PC-3 (cell line): Measurements from ENCODE around the gene MPHOSPH9. TPM values are rescaled to one million over a fixed set of nuclear protein-coding genes. Genes with fewer than 3 reads are reported as not detected.

Experiments
- ATAC-seq: fragments of 200-7000 bp; cut with Tn5 transposase; 2 replicates; pipeline ENCODE4 v1.9.1; 2020; ENCODE audit warnings: mild to moderate bottlenecking, moderate library complexity
- Bru-seq: library from RNA; stranded (reverse); fragments of 400-500 nt; gene quantifications from one replicate; lab custom pipeline; 2021; lab: Mats Ljungman, UMichigan
- BruChase-seq, 2 experiments: library from RNA; stranded (reverse); fragments of 400-500 nt; gene quantifications; one replicate each; lab custom pipeline; 2021; lab: Mats Ljungman, UMichigan
- BruUV-seq: library from RNA; stranded (reverse); fragments of 400-500 nt; replicated peaks from 2 replicates; lab custom pipeline; 2021; lab: Mats Ljungman, UMichigan
- CTCF ChIA-PET: fragments of 300-600 bp; sonication (Branson Sonifier 250); formaldehyde crosslinking; loops from one replicate; lab custom pipeline; 2022; ENCODE audit warnings: antibody characterized with exemption; lab: Charles Lee
- POLR2A ChIA-PET: fragments of 300-600 bp; sonication (Branson Sonifier 250); formaldehyde crosslinking; loops from one replicate; lab custom pipeline; 2022; ENCODE audit warnings: antibody characterized with exemption; ENCODE audit not compliant: unreplicated experiment; lab: Charles Lee
- DNase-seq: peaks from one replicate; pipeline ENCODE4 v3.0.0-alpha.2; 2015
- H2AFZ ChIP-seq: fragments of 300-600 bp; sonication (generic); 2 replicates; pipeline ENCODE4 v1.6.0; 2016; ENCODE audit warnings: antibody characterized with exemption, low read length
- H3F3A ChIP-seq: fragments of 300-600 bp; sonication (generic); one replicate; pipeline ENCODE4 v1.6.0; 2017; ENCODE audit warnings: antibody characterized with exemption, low read length, control low read depth, mild to moderate bottlenecking; ENCODE audit not compliant: unreplicated experiment
- H3K27ac ChIP-seq: fragments of 300-600 bp; sonication (generic); 2 replicates; pipeline ENCODE4 v1.5.1; 2016; ENCODE audit warnings: mild to moderate bottlenecking, low read length
- H3K27me3 ChIP-seq: fragments of 300-600 bp; sonication (generic); 2 replicates; pipeline ENCODE4 v1.6.1; 2016; ENCODE audit warnings: low read length, mixed read lengths
- H3K36me3 ChIP-seq: fragments of 300-600 bp; sonication (generic); 2 replicates; pipeline ENCODE4 v1.6.1; 2016; ENCODE audit warnings: low read depth, mixed run types, low read length, mixed read lengths
- H3K4me1 ChIP-seq: fragments of 300-600 bp; sonication (generic); 2 replicates; pipeline ENCODE4 v1.5.1; 2016; ENCODE audit warnings: low read length; ENCODE audit not compliant: insufficient read depth
- H3K4me2 ChIP-seq: fragments of 300-600 bp; sonication (generic); 2 replicates; pipeline ENCODE4 v1.6.0; 2016; ENCODE audit warnings: low read length
- H3K4me3 ChIP-seq: fragments of 300-600 bp; sonication (generic); 2 replicates; pipeline ENCODE4 v1.5.1; 2016; ENCODE audit warnings: mild to moderate bottlenecking, low read length, mixed read lengths
- H3K79me2 ChIP-seq: fragments of 300-600 bp; sonication (generic); 2 replicates; pipeline ENCODE4 v1.6.1; 2017; ENCODE audit warnings: low read length, mixed read lengths
- H3K9ac ChIP-seq: fragments of 300-600 bp; sonication (generic); 2 replicates; pipeline ENCODE4 v1.6.0; 2016; ENCODE audit warnings: mild to moderate bottlenecking, low read length
- H3K9me2 ChIP-seq: fragments of 300-600 bp; sonication (generic); replicated peaks from 2 replicates; pipeline ENCODE4 v1.6.1; 2016; ENCODE audit warnings: mixed run types, low read length, mixed read lengths
- H3K9me3 ChIP-seq: fragments of 300-600 bp; sonication (generic); 2 replicates; pipeline ENCODE4 v1.6.1; 2016; ENCODE audit warnings: low read length, mixed read lengths
- H4K20me1 ChIP-seq: fragments of 300-600 bp; sonication (generic); 2 replicates; pipeline ENCODE4 v1.6.1; 2016; ENCODE audit warnings: low read length, mixed read lengths
- CTCF ChIP-seq: fragments of 300-600 bp; sonication (generic); conservative IDR thresholded peaks from 2 replicates; pipeline ENCODE4 v1.5.1; 2017; ENCODE audit warnings: antibody characterized with exemption, low read depth, mild to moderate bottlenecking, low read length
- EZH2 ChIP-seq: fragments of 300-600 bp; sonication (generic); IDR thresholded peaks from one replicate; pipeline ENCODE4 v1.6.1; 2017; ENCODE audit warnings: antibody characterized with exemption, mild to moderate bottlenecking, low read length; ENCODE audit not compliant: unreplicated experiment
- EZH2phosphoT487 ChIP-seq: fragments of 300-600 bp; sonication (generic); IDR thresholded peaks from 2 replicates; pipeline ENCODE4 v1.6.1; 2018; ENCODE audit warnings: mild to moderate bottlenecking, antibody characterized with exemption, low read length, borderline replicate concordance
- intact Hi-C: fragments of 100-400 bp; cut with micrococcal nuclease; formaldehyde crosslinking; loops from 2 replicates; pipeline ENCODE4 v1.9.0; 2023
- long read RNA-seq: library from polyadenylated mRNA; unstranded; transcript quantifications from one replicate; pipeline ENCODE4 v2.0.0, GENCODE V29; 2021; ENCODE audit not compliant: unreplicated experiment
- total RNA-seq: library from RNA; depleted of rRNA; stranded (reverse); fragments of >200 nt; gene quantifications from 2 replicates; pipeline ENCODE4 v1.2.3, GENCODE V29; 2014; rRNA removed

MPHOSPH9 gene, protein sequence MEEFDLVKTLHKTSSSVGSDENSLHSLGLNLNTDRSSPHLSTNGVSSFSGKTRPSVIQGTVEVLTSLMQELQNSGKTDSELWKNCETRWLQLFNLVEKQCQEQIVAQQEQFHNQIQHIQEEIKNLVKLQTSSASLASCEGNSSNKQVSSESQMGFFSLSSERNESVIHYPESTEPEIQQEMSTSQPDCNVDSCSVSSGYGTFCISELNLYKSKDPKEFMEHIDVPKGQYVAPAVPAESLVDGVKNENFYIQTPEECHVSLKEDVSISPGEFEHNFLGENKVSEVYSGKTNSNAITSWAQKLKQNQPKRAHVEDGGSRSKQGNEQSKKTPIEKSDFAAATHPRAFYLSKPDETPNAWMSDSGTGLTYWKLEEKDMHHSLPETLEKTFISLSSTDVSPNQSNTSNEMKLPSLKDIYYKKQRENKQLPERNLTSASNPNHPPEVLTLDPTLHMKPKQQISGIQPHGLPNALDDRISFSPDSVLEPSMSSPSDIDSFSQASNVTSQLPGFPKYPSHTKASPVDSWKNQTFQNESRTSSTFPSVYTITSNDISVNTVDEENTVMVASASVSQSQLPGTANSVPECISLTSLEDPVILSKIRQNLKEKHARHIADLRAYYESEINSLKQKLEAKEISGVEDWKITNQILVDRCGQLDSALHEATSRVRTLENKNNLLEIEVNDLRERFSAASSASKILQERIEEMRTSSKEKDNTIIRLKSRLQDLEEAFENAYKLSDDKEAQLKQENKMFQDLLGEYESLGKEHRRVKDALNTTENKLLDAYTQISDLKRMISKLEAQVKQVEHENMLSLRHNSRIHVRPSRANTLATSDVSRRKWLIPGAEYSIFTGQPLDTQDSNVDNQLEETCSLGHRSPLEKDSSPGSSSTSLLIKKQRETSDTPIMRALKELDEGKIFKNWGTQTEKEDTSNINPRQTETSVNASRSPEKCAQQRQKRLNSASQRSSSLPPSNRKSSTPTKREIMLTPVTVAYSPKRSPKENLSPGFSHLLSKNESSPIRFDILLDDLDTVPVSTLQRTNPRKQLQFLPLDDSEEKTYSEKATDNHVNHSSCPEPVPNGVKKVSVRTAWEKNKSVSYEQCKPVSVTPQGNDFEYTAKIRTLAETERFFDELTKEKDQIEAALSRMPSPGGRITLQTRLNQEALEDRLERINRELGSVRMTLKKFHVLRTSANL
- 34.2 and 42.5 TPM in 2 replicates for total RNA-seq
- Bru-seq, nascent RNA, result percentile 69 among the genes with signal in this experiment
- BruChase-seq, experiment 1, labeled RNA remaining after a 6-hour chase, result percentile 67 among the genes with signal in this experiment
- BruChase-seq, experiment 2, labeled RNA remaining after a 2-hour chase, result percentile 67 among the genes with signal in this experiment
- long read RNA-seq, full-length matches to known transcripts, result 4 of 21 reads
- long read RNA-seq, partial matches to known transcripts, result 3 of 21 reads
- long read RNA-seq, other reads (novel, unspliced or antisense), result 14 of 21 reads

DNA sequence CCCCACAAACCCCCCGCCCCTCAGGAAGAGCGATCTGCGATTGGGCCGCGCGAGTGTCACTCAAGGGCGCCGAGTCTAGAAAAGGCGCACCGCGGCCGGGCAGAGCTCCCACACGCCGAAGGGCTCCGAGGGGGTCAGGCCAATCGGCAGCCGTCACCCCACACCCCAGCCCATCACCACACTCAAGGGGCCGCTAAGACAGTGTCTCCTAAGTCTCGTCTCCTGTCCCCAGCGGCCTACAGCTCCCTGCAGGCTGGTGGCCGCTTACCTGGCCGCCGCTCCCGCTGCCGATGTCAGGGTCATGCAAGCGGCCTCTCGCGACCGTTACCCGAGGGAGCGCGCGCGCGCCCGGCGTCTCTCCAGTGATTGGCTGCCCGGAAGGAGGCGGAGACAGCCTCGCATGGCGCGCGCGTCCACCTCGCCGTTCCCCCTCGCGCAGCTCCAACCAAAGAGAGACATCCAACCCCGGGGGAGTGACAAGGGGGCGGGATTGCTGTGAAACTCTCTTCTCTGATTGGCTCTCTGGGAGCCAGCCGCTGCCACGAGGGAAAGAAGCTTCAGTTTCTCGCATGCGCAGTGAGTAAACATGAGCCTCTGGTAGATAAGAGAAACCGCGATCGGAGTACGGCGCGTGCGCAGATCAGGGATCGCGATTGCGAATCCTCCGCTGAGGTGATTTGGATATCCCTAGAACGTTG lies at the start of gene MPHOSPH9, which contains the start of gene MTRFR:
Gene MPHOSPH9, minus strand, starts transcription at position 335 of the 698 bp plus-strand sequence. CDS start 2,777 bp downstream, outside the sequence.
Gene MTRFR, plus strand, starts transcription at position 630 of the 698 bp plus-strand sequence. CDS start 20,239 bp downstream, outside the sequence.
- Histone ChIP-seq H3K4me2 (peak within 1 kb of the TSS; percentile 96), H2AFZ (peak within 1 kb of the TSS; percentile 97), H3K4me1 (peaks cover 24% of the 10 kb centered on the region; the same call in 1 of the 2 replicates), H3K4me3 (peak within 1 kb of the TSS; percentile 99), H3F3A (no peaks in the 10 kb centered on the region), H4K20me1 (no peaks in the 10 kb centered on the region), H3K9me2 (no peaks in the 10 kb centered on the region), H3K79me2 (peaks cover 80% of the 10 kb centered on the region), H3K36me3 (peaks cover 5% of the 10 kb centered on the region; the same call in 1 of the 2 replicates), H3K9me3 (no peaks in the 10 kb centered on the region), H3K27ac (peak within 1 kb of the TSS; percentile 52), H3K9ac (peak within 1 kb of the TSS; percentile 91), H3K27me3 (no peaks in the 10 kb centered on the region)
- TF ChIP-seq EZH2 (no peak), EZH2phosphoT487 (no peak)
- ChIA-PET POLR2A (interaction anchor here (0.5 to 1.1 kb wide), 14 partner anchors 16 to 488 kb away, joined by 3 to 14 read pairs (median 3); partner anchors contain the start of gene PITPNM2), CTCF (interaction anchor here (0.6 to 1.8 kb wide), 3 partner anchors 82 to 407 kb away, joined by 4 to 10 read pairs (median 6); partner anchors contain the start of gene PITPNM2)
- intact Hi-C loops, result loop anchor here (2.0 to 5.0 kb wide), 3 partner anchors 71 to 258 kb away; partner anchors contain the start of gene OGFOD2
- ATAC-seq (peak; percentile 90), DNase-seq (peak; percentile 99)
- no TSS peak for BruUV-seq

GRCh38 chr12:123282111-123282510 lies 49.2 kb upstream of the MPHOSPH9 start:
- POLR2A ChIA-PET, result no interaction called here
- CTCF ChIA-PET, result no interaction called here
- intact Hi-C loops, result no loop called here

More at GRCh38 chr12:123282111-123282510, 49.2 kb upstream of the MPHOSPH9 start:
- Histone ChIP-seq H3K27ac (no peak overlapping the region), H4K20me1 (no peaks in the 10 kb centered on the region), H3K4me2 (no peak overlapping the region), H3F3A (no peaks in the 10 kb centered on the region), H3K9me3 (no peaks in the 10 kb centered on the region), H3K4me3 (no peak overlapping the region), H3K4me1 (no peaks in the 10 kb centered on the region), H2AFZ (no peak overlapping the region), H3K9ac (no peak overlapping the region), H3K36me3 (no peaks in the 10 kb centered on the region), H3K27me3 (no peaks in the 10 kb centered on the region), H3K9me2 (no peaks in the 10 kb centered on the region), H3K79me2 (no peaks in the 10 kb centered on the region)
- DNase-seq (no peak), ATAC-seq (no peak)
- no TSS peak for BruUV-seq
- TF ChIP-seq CTCF, result no peak
- TF ChIP-seq EZH2phosphoT487, result no peak
- TF ChIP-seq EZH2, result no peak
